Rectal smooth muscle tissue (tissue), 1 donor: ENCODE measurements around the gene MACROD2.
"Not testable (repeated sequence)": the region's sequence is repeated elsewhere in the genome, so short reads cannot be mapped to it uniquely, and the experiment has no call there.

Experiments
- H3K27ac ChIP-seq: one replicate; pipeline ENCODE4 v1.7.0; 2013; ENCODE audit warnings: low read depth, low read length, inconsistent platforms
- H3K27me3 ChIP-seq: one replicate; pipeline ENCODE4 v1.7.0; 2013; ENCODE audit warnings: low read length; ENCODE audit not compliant: control insufficient read depth, insufficient read depth
- H3K36me3 ChIP-seq: one replicate; pipeline ENCODE4 v1.7.0; 2013; ENCODE audit warnings: low read length; ENCODE audit not compliant: control insufficient read depth, insufficient read depth
- H3K4me1 ChIP-seq: one replicate; pipeline ENCODE4 v1.7.0; 2013; ENCODE audit warnings: low read length; ENCODE audit not compliant: control insufficient read depth, insufficient read depth
- H3K4me3 ChIP-seq: one replicate; pipeline ENCODE4 v1.7.0; 2013; ENCODE audit warnings: low read length
- H3K9ac ChIP-seq: one replicate; pipeline ENCODE4 v1.7.0; 2013; ENCODE audit warnings: low read length

MACROD2 gene

GRCh38 chr20:14446446-14446845, 451.1 kb downstream of the MACROD2 start:
- no peaks in the 10 kb centered on the region for H3K4me1 ChIP-seq
- H3K27ac ChIP-seq, result no peak overlapping the region
- H3K4me3 ChIP-seq, result no peak overlapping the region
- no peak overlapping the region for H3K9ac ChIP-seq
- no peaks in the 10 kb centered on the region for H3K27me3 ChIP-seq
- no peaks in the 10 kb centered on the region for H3K36me3 ChIP-seq

DNA sequence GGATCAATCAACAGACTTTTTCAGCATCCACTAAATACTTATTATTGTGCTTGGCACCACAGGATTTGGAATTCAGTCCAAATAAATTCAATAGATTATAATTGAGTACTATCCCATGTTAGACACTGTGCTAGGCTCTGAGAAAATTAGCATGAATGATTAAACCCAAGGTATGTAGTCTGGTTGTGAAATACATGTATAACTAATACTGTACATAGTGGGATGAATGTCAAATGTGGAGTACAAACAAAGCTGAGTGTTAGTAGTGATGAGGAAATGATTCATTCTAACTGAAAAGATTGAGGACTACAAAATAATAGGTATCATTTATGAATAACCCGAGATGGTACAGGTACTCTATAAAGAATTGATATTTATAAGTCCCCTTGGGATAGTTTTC, 454.0 kb downstream of the MACROD2 start:
- H3K27me3 ChIP-seq, result no peaks in the 10 kb centered on the region

GRCh38 chr20:14450256-14450655, 454.9 kb downstream of the MACROD2 start:
- no peak overlapping the region for H3K9ac ChIP-seq
- no peak overlapping the region for H3K27ac ChIP-seq
- H3K27me3 ChIP-seq, result no peaks in the 10 kb centered on the region
- no peaks in the 10 kb centered on the region for H3K36me3 ChIP-seq
- H3K4me1 ChIP-seq, result no peaks in the 10 kb centered on the region
- no peak overlapping the region for H3K4me3 ChIP-seq

More for the DNA sequence above, 454.0 kb downstream of the MACROD2 start:
- Histone ChIP-seq H3K4me1 (no peaks in the 10 kb centered on the region), H3K9ac (no peak overlapping the region), H3K27ac (no peak overlapping the region), H3K36me3 (no peaks in the 10 kb centered on the region), H3K4me3 (no peak overlapping the region)

- H3K4me3 ChIP-seq, result no peak overlapping the region
- H3K4me1 ChIP-seq, result no peaks in the 10 kb centered on the region
- no peaks in the 10 kb centered on the region for H3K36me3 ChIP-seq
- H3K27ac ChIP-seq, result no peak overlapping the region
- no peak overlapping the region for H3K9ac ChIP-seq
- no peaks in the 10 kb centered on the region for H3K27me3 ChIP-seq
Measured at GRCh38 chr20:14451458-14451857, 456.1 kb downstream of the MACROD2 start.

- Histone ChIP-seq H3K27me3 (no peaks in the 10 kb centered on the region), H3K27ac (no peak overlapping the region), H3K4me1 (no peaks in the 10 kb centered on the region), H3K9ac (no peak overlapping the region), H3K36me3 (no peaks in the 10 kb centered on the region), H3K4me3 (no peak overlapping the region)
Measured at GRCh38 chr20:14453259-14453658, 457.9 kb downstream of the MACROD2 start.

- no peak overlapping the region for H3K9ac ChIP-seq
- no peak overlapping the region for H3K4me3 ChIP-seq
- H3K27ac ChIP-seq, result no peak overlapping the region
- no peaks in the 10 kb centered on the region for H3K27me3 ChIP-seq
- no peaks in the 10 kb centered on the region for H3K4me1 ChIP-seq
- no peaks in the 10 kb centered on the region for H3K36me3 ChIP-seq
Measured at GRCh38 chr20:14454296-14454695, 459.0 kb downstream of the MACROD2 start.

DNA sequence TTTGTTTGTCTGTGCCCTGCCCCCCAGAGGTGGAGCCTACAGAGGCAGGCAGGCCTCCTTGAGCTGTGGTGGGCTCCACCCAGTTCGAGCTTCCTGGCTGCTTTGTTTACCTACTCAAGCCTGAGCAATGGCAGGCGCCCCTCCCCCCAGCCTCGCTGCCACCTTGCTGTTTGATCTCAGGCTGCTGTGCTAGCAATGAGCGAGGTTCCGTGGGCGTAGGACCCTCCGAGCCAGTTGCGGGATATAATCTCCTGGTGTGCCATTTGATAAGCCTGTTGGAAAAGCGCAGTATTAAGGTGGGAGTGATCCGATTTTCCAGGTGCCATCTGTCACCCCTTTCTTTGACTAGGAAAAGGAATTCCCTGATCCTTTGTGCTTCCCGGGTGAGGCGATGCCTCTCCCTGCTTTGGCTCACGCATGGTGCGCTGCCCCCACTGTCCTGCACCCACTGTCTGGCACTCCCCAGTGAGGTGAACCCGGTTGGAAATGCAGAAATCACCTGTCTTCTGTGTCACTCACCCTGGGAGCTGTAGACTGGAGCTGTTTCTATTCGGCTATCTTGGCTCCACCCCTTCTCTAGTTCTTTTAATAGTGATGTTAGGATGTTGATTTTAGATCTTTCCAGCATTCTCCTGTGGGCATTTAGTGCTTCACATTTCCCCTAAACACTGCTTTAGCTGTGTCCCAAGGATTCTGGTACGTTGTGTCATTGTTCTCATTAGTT, 471.9 kb downstream of the MACROD2 start:
- H3K27ac ChIP-seq, H3K9ac ChIP-seq, H3K27me3 ChIP-seq, H3K4me1 ChIP-seq, H3K36me3 ChIP-seq, H3K4me3 ChIP-seq: not testable (repeated sequence)

- Histone ChIP-seq H3K4me1 (no peaks in the 10 kb centered on the region), H3K36me3 (no peaks in the 10 kb centered on the region), H3K4me3 (no peak overlapping the region), H3K9ac (no peak overlapping the region), H3K27ac (no peak overlapping the region), H3K27me3 (no peaks in the 10 kb centered on the region)
Measured at GRCh38 chr20:14470231-14470899, 475.0 kb downstream of the MACROD2 start.

DNA sequence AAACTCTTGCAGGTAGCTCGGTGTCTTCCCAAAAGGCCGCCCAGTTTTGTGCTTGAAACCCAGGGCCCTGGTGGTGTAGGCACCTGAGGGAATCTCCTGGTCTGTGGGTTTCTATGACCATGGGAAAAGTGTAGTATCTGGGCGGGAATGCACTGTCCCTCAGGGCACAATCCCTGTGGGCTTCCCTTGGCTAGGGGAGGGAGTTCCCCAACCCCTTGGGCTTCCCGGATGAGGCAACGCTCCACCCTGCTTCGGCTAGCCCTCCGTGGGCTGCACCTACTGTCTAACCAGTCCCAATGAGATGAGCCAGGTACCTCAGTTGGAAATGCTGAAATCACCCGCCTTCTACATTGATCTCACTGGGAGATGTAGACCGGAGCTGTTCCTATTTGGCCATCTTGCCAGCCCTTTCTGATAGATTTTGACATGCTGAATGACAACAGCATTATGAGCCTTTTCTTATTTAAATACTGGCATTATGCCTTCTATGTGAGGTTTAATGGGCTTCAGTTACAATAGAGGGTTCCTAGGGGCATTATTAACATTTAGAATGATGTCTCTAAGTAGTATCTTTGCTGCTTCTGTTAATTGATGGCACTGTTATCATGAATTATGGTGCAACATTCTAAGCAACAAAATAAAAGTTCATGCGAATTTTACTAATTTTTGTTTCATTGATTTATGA, 475.8 kb downstream of the MACROD2 start:
- H3K4me1 ChIP-seq, result no peaks in the 10 kb centered on the region
- H3K27ac ChIP-seq, result no peak overlapping the region
- no peaks in the 10 kb centered on the region for H3K27me3 ChIP-seq
- H3K4me3 ChIP-seq, result no peak overlapping the region
- no peak overlapping the region for H3K9ac ChIP-seq
- H3K36me3 ChIP-seq, result no peaks in the 10 kb centered on the region

- Histone ChIP-seq H3K27me3 (no peaks in the 10 kb centered on the region), H3K27ac (no peak overlapping the region), H3K4me3 (no peak overlapping the region), H3K9ac (no peak overlapping the region), H3K4me1 (no peaks in the 10 kb centered on the region), H3K36me3 (no peaks in the 10 kb centered on the region)
Measured at GRCh38 chr20:14477125-14477524, 481.8 kb downstream of the MACROD2 start.

GRCh38 chr20:14478126-14478525, 482.8 kb downstream of the MACROD2 start:
- Histone ChIP-seq H3K27me3 (no peaks in the 10 kb centered on the region), H3K27ac (no peak overlapping the region)

DNA sequence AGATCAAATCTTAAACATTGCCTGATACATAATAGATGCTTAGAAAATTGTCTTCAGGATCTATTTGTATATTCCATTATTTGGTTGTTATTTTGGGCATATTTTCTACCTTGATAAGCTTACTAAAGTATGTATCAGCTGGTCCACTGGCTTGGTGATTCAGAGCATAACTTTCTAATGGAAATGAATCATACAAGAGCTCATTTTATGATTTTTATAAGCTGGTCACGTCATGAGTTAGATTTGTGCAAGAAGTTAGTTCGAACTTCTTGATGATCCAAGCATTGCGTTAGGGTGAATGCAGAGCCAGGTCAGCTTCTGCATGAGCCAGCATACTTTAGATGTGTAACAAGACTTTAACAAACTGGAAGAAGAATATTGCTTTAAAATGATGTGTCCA, 486.5 kb downstream of the MACROD2 start:
- no peak overlapping the region for H3K27ac ChIP-seq
- no peaks in the 10 kb centered on the region for H3K4me1 ChIP-seq
- no peak overlapping the region for H3K9ac ChIP-seq
- no peaks in the 10 kb centered on the region for H3K27me3 ChIP-seq
- no peak overlapping the region for H3K4me3 ChIP-seq
- H3K36me3 ChIP-seq, result no peaks in the 10 kb centered on the region

More at GRCh38 chr20:14478126-14478525, 482.8 kb downstream of the MACROD2 start:
- Histone ChIP-seq H3K9ac (no peak overlapping the region), H3K36me3 (no peaks in the 10 kb centered on the region), H3K4me1 (no peaks in the 10 kb centered on the region), H3K4me3 (no peak overlapping the region)
